ENCODE data around the gene MANF.
A peak's percentile ranks its signal among the peaks of the same experiment; 100 is the strongest.

The MANF gene

DNA sequence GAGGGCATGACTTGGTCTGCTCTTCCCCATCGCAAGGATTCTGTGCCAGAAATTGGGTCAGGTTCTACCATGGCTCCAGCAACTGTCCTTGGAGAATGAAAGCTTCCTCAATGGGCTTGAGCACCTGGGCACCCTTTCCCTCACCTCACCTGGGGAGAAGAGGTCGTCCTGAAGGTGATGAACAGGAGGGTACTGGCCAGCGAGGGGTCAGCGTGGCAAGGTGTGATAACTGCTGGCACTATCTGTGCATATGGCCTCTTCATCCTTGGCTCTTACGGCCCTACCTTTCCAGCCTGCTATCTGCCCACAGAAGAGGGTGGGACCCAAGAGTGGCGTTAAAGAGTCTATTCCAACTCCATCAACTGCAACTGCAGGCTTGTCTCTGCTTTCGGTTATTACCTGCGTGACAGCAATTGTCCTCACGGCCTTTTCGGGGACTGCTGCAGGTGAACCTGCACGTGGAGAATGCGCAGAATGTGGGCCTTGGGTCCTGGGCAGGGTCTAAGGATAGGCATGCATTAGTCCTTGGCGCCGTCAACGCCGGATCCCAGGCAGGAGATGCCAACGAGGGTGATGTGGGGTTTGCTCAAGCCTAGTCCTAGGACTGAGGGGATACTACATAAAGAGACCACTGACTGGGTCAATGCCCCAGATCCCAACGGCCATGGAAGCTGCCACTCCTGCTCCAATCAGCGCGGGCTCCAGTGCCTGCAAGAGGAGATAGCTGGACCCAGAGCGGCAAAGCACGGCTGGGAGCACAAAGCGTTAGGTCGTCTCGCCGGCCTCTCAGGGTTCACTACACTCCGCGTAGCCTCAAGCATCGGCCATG lies 5.4 kb downstream of the MANF start:
- DNase-seq (ENCODE audit: low read depth in 2 of 2) = no peak

DNA sequence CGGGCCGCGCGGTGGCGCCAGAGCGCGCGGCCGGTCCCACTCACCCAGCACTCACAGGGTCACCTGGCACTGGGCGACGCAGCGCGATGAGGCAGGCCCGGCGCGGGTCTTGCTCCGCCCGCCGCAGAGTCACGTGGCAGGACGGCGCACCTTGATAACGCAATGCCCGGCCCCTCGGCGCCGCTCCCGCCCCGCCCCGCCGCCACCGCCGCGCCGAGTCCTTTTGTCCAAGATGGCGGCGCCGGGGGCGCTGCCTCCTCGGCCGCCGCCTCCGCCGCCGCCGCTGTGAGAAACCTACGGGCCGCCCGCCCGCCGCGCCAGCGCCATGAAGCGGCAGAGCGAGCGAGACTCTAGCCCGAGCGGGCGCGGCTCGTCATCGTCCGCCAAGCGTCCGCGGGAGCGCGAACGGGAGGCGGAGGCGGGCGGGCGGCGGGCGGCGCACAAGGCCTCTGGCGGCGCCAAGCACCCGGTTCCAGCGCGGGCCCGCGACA lies 6.0 kb downstream of the MANF start, which contains the start of gene RBM15B:
Gene RBM15B (plus strand): TSS at position 211 of the 491 bp plus-strand sequence. CDS start 115 bp downstream, at position 326.
- DNase-seq (ENCODE audit: low read depth in 2 of 2) = peak; percentile 95 to 97

DNA sequence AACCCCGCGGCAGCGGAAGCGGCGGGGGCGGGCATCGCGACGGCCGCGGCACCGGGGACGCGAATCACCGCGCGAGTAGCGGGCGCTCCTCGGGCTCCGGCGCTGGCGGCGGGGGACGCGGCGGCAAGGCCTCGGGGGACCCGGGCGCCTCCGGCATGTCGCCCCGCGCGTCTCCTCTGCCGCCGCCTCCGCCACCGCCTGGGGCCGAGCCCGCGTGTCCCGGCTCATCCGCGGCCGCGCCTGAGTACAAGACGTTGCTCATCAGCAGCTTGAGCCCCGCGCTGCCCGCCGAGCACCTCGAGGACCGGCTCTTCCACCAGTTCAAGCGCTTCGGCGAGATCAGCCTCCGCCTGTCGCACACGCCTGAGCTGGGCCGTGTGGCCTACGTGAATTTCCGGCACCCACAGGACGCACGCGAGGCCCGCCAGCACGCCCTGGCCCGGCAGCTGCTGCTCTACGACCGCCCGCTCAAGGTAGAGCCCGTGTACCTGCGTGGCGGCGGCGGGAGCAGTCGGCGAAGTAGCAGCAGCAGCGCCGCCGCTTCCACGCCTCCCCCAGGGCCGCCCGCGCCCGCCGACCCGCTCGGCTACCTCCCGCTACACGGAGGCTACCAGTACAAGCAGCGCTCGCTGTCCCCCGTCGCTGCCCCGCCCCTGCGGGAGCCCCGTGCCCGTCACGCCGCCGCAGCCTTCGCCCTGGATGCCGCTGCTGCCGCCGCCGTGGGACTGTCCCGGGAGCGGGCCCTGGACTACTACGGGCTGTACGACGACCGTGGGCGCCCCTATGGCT lies 6.7 kb downstream of the MANF start:
- no peak for DNase-seq (ENCODE audit: low read depth in 2 of 2)

DNA sequence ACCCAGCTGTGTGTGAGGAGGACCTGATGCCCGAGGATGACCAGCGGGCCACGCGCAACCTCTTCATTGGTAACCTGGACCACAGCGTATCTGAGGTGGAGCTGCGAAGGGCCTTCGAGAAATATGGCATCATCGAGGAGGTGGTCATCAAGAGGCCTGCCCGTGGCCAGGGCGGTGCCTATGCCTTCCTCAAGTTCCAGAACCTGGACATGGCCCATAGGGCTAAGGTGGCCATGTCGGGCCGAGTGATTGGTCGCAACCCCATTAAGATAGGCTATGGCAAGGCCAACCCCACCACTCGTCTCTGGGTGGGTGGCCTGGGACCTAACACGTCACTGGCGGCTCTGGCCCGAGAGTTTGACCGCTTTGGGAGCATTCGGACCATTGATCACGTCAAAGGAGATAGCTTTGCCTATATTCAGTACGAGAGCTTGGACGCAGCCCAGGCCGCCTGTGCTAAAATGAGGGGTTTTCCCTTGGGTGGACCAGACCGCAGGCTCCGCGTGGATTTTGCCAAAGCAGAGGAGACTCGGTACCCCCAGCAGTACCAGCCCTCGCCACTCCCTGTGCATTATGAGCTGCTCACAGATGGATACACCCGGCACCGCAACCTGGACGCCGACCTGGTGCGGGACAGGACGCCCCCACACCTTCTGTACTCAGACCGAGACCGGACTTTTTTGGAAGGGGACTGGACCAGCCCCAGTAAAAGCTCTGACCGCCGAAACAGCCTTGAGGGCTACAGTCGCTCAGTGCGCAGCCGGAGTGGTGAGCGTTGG lies 7.5 kb downstream of the MANF start:
- DNase-seq (ENCODE audit: low read depth in 2 of 2) = no peak

DNA sequence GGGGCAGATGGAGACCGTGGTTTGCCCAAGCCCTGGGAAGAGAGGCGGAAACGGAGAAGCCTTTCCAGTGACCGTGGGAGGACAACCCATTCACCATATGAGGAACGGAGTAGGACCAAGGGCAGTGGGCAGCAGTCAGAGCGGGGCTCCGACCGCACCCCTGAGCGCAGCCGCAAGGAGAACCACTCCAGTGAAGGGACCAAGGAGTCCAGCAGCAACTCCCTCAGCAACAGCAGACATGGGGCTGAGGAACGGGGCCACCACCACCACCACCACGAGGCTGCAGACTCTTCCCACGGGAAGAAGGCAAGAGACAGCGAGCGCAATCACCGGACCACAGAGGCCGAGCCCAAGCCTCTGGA lies 8.0 kb downstream of the MANF start:
- DNase-seq (ENCODE audit: low read depth in 2 of 2) = no peak

DNA sequence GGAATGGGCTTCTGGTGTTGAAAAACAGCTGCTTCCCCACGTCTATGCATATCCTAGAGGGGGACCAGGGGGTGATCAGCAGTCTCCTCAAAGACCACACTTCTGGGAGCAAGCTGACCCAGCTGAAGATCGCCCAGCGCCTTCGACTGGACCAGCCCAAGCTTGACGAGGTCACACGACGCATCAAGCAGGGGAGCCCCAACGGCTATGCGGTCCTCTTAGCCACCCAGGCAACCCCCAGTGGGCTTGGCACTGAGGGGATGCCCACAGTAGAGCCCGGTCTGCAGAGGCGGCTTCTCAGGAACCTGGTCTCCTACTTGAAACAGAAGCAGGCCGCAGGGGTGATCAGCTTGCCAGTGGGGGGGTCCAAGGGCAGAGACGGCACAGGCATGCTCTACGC lies 8.5 kb downstream of the MANF start:
- DNase-seq (ENCODE audit: low read depth in 2 of 2) = no peak

DNA sequence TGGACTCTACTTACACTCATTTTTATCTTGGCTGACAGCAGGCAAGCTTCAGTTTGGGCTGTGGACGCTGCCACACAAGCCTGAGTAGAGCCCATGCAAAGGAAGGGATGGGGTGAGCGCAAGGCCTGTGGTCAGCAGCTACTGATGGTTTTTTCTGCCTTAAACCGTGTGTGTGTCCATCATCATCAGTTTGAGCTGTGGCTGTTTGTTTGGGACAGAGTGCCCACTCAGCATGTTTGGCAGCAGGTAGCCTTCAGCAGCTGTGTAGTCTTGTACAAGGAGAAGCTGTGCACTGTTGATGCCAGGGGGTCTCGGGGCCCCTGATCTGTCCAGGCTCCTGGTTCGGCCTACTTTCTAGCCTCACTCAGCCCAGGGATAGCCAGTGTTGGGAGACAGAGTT lies 9.4 kb downstream of the MANF start:
- no peak for DNase-seq (ENCODE audit: low read depth in 2 of 2)

DNA sequence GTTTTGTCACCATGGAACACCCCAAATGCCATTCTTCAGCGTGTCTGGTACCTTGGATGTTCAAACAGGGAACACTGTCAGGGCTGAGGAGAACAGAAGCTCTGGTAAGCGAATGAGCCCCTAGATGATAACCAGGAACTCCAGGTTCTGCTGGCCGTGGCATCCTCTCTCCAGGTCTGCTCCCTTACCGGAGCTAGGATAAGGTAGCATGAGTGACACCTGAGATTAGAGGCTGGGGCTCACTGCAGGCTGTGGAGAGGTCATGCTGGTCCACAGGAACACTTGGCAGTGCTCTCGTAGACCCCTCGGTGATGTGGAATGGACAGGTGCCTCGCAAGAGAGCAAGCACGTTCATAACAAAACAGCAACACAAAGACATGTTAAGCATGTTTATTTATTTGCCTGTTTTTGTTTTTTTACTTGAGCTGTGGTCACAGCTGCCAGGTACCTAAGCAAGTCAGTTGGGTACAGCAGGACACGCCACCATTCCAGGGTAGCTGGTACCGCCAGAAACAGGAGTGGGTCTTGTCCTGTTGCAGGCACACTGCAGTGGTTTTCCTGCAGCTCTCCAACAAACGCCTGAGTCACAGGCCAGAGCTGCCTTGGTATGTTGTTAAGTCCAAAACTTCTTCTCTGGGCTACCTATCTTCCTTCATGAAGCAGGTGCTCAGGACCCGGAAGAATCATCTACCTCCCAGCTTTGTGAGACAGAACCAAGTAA lies 10.6 kb downstream of the MANF start:
- DNase-seq (ENCODE audit: low read depth in 2 of 2) = no peak

DNA sequence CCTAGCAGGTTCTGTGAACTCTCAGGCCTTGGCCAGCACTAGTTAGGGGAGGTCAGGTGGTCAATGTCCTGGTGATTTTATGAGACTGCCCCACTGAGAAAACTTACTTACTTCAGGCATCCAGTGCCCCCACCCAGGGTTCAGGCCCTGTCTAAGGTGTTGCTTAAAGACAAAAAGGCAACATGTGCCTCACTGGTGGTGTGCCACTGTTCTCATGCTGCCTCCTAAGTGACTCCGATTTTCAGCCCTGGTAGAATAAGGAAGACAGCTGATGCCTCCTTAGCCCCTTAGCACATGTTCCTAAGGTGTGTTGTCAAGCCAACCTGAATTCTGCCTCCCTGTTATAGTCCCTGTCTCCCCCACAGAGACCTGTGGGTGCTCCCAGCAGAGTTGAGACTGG lies 11.3 kb downstream of the MANF start:
- DNase-seq (ENCODE audit: low read depth in 2 of 2) = no peak

DNA sequence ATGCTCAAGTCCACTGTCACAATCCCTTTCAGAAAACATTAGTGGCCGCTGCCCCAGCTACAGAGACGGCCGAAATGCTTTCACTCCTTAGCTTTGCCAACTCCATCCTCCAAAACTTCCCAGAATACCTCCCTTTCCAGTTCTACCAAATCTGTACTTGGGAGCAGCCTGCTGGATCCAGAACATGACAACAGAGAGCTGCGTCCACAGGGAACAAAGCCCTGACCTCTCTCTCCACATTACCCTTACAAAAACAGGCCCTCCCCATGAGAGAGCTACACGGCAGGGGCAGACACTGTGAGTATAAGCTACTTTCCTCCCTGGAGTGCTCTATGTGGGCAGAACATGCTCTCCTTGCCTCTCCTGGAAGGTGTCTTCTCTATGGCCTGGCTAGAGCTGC lies 12.3 kb downstream of the MANF start:
- no peak for DNase-seq (ENCODE audit: low read depth in 2 of 2)

DNA sequence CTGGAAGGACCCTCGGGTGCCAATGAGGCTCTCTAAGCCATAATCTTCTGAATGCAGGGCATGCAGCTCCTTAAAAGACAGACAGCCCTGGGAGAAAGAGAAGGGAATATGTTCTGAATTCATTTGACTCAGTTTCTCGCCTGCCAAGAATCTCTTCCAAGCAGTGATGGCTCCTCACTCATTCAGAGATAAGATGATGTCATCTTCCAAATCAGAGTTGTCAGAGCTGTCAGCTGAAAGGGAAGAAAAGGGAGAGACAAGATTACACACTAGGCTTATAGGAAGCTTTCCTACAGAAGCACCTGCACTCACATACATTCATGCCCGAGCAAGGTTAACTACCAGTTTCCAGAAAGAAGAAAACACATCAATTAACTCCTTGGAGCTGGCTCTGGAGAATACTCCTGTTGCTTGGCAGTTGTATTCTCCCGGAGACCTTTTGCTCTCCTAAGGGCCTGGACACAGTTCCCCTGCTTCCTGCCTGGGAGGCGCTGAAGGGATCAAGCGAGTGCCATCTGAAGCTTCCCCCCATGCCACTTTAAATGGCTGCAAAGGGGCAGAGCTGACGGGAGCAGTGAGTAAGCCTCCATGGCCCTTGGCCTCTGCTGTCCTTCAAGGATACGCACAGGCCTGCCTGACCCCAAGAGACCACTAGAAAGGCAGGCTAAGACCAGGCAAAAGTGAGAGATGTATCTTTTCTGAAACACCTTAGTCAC lies 13.7 kb downstream of the MANF start:
- no peak for DNase-seq (ENCODE audit: low read depth in 2 of 2)

DNA sequence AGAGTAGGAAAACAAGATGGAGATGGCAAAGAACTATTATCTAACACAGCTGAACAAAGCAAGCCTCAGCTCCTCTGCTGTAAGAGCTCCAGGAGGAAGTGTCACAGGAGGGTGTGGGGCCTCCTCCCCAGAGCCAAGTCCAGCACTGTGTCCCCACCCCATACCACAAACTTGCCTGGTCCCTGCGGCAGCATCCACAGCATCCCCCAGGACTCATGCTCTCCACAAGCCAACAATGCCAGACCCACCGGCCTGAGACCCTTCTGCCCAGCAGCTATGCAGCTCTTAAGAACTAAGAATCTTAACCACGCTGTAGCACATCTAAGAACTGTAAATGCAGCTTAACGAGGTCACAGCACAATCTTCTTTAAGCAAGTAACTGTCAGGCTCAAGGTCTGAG lies 15.1 kb downstream of the MANF start:
- DNase-seq (ENCODE audit: low read depth in 2 of 2) = no peak

DNA sequence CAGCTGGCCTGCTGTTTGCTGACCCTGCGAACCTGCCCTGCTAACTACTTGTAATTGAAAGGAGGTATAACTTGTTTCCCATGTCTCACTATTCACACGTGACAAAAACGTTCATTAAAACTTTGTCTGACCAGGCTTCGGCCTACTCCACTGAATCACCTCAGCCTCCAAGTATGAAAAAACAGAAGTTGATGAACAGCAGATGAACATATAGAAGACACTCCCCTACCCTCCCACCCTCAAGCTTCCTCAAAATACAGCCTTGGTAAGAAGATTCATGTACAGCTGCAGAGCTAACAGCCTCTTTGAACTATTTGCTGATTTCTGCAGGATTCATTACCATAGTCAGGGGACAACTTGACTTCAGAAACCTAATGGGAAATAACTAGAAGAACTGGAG lies 16.6 kb downstream of the MANF start:
- no peak for DNase-seq (ENCODE audit: low read depth in 2 of 2)

DNA sequence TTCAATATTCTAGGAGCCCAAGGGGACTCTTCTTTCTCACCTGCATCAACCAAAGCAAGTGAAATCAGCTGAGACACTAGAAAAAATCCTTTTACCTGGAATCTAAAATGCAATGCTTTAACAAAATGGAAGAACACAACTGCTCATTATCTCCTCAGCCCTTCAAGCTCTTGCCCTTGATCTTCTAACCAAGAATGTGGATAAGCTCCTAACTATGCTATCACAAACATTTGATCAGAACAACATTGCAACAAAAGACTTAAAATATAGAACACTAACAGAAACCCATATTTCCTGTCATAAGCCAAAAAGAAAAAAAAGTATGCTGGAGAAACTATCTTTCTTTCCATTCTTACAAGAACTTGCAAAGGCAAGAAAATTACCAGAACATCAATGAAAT lies 18.6 kb downstream of the MANF start:
- DNase-seq (ENCODE audit: low read depth in 2 of 2) = no peak

DNA sequence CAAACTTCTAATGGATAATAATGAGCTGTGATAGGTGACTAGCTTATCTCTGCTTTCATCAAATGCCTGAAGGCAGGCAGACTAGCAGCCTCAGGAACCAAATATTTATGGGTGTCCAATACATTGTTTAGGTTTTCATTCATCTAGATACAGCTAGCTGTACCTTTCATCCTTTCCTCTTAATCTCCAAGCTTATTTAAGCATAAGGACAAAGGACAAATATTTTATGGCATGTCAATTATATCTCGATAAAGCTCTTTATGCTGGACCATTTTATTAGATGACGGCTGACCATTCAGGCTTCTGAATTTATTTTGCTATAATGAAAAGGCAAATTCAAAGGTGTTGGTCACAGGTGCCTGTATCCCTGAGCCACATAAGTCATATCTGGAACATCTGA lies 22.9 kb downstream of the MANF start:
- no peak for DNase-seq (ENCODE audit: low read depth in 2 of 2)

DNA sequence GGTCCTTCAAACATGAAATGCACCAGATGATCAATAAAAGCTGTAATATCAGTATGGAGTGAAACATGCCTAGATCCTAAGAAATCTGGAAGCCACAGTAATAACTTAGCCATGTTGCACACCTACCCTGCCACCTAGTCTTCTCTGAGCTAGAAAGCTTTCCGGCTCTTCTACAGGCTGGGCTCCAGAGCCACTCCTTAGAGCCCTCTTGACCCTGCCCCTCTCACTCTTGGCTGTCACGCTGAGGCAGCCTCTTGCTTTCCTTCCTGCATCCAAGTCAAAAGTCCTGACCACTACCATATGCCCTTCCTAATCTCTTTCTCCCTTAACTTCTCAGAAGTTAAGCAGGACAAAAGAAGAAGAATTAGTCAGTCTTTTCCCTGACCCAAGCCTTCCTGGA lies 23.7 kb downstream of the MANF start:
- no peak for DNase-seq (ENCODE audit: low read depth in 2 of 2)

DNA sequence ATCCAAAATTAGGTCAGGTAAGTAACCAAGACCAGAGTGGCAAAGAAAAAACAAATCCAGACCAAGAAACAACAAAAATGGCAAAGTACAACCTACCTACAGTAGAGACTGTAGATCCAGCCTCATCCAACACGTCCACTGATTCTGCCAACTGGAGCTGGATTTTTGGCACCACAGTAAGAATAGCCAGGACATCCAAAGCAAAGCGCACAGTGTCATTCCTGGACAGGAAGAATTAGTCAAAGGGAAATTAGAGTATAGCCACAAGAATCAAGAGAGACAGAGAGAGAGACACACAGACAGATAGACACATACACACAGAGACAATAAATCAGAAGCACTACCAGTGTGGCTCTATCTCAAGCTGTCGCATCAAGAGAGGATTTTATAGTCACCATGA lies 37.1 kb downstream of the MANF start:
- no peak for DNase-seq (ENCODE audit: low read depth in 2 of 2)

DNA sequence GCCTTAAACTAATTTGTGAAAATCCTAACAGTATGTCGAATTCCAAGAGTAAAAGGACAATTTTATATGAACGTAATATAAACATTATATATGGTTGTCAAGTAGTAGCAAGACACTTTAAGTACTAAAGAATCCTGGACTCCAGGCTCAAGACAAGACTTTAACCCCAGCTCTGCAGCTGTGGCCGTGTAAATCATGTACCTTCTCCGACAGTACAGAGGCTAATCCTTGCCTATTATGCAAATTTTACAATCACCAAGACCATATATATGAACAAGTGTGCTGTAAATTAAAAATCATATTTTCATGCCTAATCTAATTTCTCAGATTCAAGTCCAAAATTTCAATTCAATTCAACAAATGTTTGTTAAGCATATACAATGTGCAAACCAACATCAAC lies 41.8 kb downstream of the MANF start:
- no peak for DNase-seq (ENCODE audit: low read depth in 2 of 2)

DNA sequence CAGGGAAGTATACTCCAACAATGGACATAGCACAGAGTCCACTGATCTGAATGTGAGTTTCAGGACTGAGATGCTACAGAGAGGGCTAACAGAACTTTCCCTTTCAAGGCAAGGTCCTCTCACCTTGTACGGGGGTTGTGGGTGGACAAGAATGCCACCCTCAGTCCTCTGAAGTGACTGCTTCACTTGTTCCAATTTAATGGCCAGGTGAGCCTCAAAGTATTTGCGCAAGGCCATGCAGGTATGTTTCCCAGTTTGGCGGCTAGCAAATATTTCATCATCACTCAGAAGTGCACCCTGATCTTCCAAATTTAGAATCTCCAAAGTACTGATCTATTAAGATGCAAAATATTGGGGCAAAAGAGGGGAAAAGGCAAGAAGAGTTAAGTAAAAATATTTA lies 44.0 kb downstream of the MANF start:
- DNase-seq (ENCODE audit: low read depth in 2 of 2) = no peak

DNA sequence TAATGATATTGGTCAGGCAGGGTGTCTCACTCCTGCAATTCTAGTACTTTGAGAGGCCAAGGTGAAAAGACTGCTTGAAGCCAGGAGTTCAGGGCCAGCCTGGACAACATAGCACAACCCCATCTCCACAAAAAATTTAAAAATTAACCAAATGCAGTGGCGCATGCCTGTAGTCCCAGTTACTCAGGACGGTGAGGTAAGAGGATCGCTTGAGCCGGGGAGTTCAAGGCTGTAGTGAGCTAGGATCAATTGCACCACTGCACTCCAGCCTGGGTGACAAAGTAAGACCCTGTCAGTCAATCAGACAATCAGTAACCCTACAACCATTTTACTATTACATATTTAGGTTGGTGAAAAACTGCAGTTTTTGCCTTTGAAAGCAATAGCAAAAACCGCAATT lies 49.0 kb downstream of the MANF start:
- DNase-seq (ENCODE audit: low read depth in 2 of 2) = no peak

DNA sequence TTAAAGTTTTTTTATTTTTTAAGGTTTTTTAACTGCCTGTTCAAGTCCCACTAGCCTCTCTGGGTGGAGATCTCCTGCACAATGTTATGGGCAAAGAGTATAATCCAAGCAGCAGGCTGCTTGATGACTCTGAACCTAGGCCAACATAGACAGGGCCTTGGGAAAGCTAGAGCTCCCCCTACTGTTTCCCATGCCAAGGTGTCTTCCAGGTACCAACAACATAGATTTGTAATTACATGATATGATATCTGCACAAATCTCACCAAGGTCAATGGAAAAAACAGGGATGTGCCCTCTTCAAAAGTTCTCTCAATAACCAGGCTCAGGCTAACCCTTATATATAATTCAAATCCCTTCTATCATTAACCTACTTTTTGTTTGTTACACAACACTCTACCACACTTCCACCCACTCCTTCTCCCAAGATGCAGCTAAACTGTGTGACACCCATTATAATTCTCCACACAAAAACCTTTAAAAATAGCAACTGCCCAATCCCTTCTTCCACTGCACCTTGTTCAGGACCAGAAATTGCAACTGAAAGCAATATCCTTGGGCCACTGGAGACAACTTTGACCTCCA lies 49.7 kb downstream of the MANF start:
- peak; percentile 9 to 14 for DNase-seq (ENCODE audit: low read depth in 2 of 2)
